Natural killer cell (primary cell): ENCODE measurements around the gene GPN2. TPM values are rescaled to one million over a fixed set of nuclear protein-coding genes. Genes with fewer than 3 reads are reported as not detected.

ENCODE experiments used
- ATAC-seq, 3 donors: fragments of 150-1000 bp in 2 of 3; fragments of 200-7000 bp in 1 of 3; cut with Tn5 transposase; 1 replicate in 1 of 3; 2 replicates in 2 of 3; pipeline ENCODE4 v1.10.0; 2021; ENCODE audit warnings: mild to moderate bottlenecking in 2 of 3, moderate library complexity in 2 of 3
- DNase-seq, 2 donors: peaks; one replicate each; pipeline versions ENCODE4 v3.0.0 to v3.0.0-alpha.2; 2013 to 2021; ENCODE audit warnings: mixed read lengths in 1 of 2
- H3K27ac ChIP-seq: one replicate; pipeline ENCODE4 v1.5.1; 2013; ENCODE audit warnings: mild to moderate bottlenecking, low read length
- H3K27me3 ChIP-seq: one replicate; pipeline ENCODE4 v1.6.1; 2013; ENCODE audit warnings: low read length; ENCODE audit not compliant: control insufficient read depth, insufficient read depth
- H3K36me3 ChIP-seq: one replicate; pipeline ENCODE4 v1.6.1; 2013; ENCODE audit warnings: low read length; ENCODE audit not compliant: control insufficient read depth, insufficient read depth
- H3K4me1 ChIP-seq: one replicate; pipeline ENCODE4 v1.6.1; 2013; ENCODE audit warnings: low read length; ENCODE audit not compliant: control insufficient read depth, insufficient read depth
- H3K4me3 ChIP-seq: one replicate; pipeline ENCODE4 v1.5.1; 2013; ENCODE audit warnings: low read length
- H3K9me3 ChIP-seq: one replicate; pipeline ENCODE4 v1.6.1; 2013; ENCODE audit warnings: low read length; ENCODE audit not compliant: control insufficient read depth, insufficient read depth
- H3K27ac Mint-ChIP-seq, 2 donors: one replicate each; pipeline ENCODE4 v1.8.0; 2022; ENCODE audit warnings: mild to moderate bottlenecking in 2 of 2, mixed read lengths in 2 of 2, moderate library complexity in 1 of 2
- H3K27me3 Mint-ChIP-seq, 2 donors: one replicate each; pipeline ENCODE4 v1.8.0; 2022; ENCODE audit warnings: low read depth in 2 of 2, mixed read lengths in 2 of 2
- H3K36me3 Mint-ChIP-seq: one replicate; pipeline ENCODE4 v1.8.0; 2022; ENCODE audit warnings: mixed read lengths
- H3K4me1 Mint-ChIP-seq, 2 donors: one replicate each; pipeline ENCODE4 v1.8.0; 2022; ENCODE audit warnings: mixed read lengths in 2 of 2
- H3K4me3 Mint-ChIP-seq: one replicate; pipeline ENCODE4 v1.8.0; 2022; ENCODE audit warnings: mild to moderate bottlenecking, moderate library complexity, mixed read lengths
- H3K9me3 Mint-ChIP-seq, 2 donors: one replicate each; pipeline ENCODE4 v1.8.0; 2022; ENCODE audit warnings: mixed read lengths in 2 of 2
- CTCF ChIP-seq: fragments of 200-600 bp; IDR thresholded peaks from one replicate; pipeline ENCODE4 v1.8.0; 2022; ENCODE audit warnings: antibody characterized with exemption
- WGBS: methylation state at CpG from one replicate; pipeline ENCODE4 v1.1.7; 2013; ENCODE audit warnings: missing lambda C conversion rate; ENCODE audit not compliant: insufficient coverage; 5-methylcytosine and 5-hydroxymethylcytosine counted together
- intact Hi-C: fragments of 100-400 bp; cut with micrococcal nuclease; formaldehyde crosslinking; loops from one replicate; pipeline ENCODE4 v1.14.2; 2022
- total RNA-seq, 4 donors: library from RNA; stranded (reverse); fragments of 120-200 nt in 1 of 4; gene quantifications; one replicate each; pipeline versions ENCODE4 v1.2.3 to v1.2.4, GENCODE V29; 2013 to 2022

Gene GPN2
- total RNA-seq, 3 donors from 2014 or later (not counting 1 experiment from before 2014, with no cell fraction given), result 32.4 to 42.6 (median 37.9) TPM

- no peak for TF ChIP-seq CTCF
- Histone ChIP-seq H3K4me3 (no peak overlapping the region), H3K4me1 (no peaks in the 10 kb centered on the region), H3K27ac (no peak overlapping the region), H3K27me3 (no peaks in the 10 kb centered on the region), H3K36me3 (no peaks in the 10 kb centered on the region), H3K9me3 (no peaks in the 10 kb centered on the region)
- no peak for DNase-seq
- H3K4me3 Mint-ChIP-seq, result no peak overlapping the region
- H3K36me3 Mint-ChIP-seq, result no peaks in the 10 kb centered on the region
- H3K27me3 Mint-ChIP-seq, result no peaks in the 10 kb centered on the region
- H3K27ac Mint-ChIP-seq, result no peak overlapping the region
- WGBS, result 74% methylated on average over 5 of the region's 5 CpGs
- peaks cover under 1% of the 10 kb centered on the region in 2 donors for H3K4me1 Mint-ChIP-seq
- intact Hi-C loops, result no loop called here
- H3K9me3 Mint-ChIP-seq, result no peaks in the 10 kb centered on the region
- ATAC-seq, result no peak
Observed at GRCh38 chr1:26915204-26915842, 25.2 kb upstream of the GPN2 start.

DNA sequence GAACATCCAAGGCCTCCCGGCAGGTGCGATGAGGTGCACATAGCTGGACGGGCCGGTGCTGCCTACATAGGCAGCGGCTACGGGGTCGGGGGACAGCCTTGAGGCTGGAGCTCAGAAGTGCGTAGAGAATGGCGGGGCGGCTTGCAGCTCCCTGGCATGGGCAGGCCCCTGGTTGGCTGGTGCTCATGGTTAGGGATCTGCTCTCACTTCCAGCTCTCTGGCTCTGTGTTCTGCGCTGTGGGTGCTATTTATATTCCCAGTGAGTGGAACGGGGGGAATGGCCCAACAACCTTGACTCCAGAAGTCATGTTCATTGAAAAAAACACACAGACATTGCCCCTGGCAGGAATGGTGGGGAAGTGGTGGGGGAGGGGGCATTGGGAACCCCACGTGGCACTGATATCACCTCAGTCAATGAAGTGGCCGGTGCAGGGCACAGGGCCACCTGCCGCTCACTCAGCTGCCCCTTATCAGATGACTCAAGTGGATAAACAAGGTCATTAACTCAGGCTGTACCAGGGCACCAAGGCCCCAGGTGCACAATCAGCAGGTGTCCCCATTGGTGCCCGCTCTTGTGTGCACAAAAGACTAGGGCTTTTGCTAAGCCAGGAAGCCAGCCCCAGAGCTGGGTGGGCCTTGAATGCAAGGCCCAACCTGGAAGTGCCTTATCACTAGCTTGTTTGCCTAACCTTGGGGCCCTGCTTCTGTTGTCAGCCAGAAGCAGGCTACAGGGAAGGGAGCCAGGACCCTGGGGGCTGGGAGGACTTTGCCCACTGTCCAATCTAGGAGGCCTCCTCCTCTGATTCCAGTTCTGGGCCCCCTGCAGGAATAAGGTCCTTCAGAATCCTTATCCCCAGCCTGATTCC lies 23.9 kb upstream of the GPN2 start, which contains the start of gene NR0B2:
Gene NR0B2, minus strand, starts transcription at position 222 of the 866 bp plus-strand sequence. Its CDS starts 35 bp downstream, at position 187.
- WGBS, result 92% methylated on average over 16 of the region's 16 CpGs
- DNase-seq (no peak), ATAC-seq (no peak)
- H3K4me1 Mint-ChIP-seq, result no peaks in the 10 kb centered on the region
- no peaks in the 10 kb centered on the region for H3K36me3 Mint-ChIP-seq
- no peaks in the 10 kb centered on the region for H3K27me3 ChIP-seq
- no peak within 1 kb of the TSS for H3K27ac Mint-ChIP-seq
- H3K9me3 Mint-ChIP-seq, result no peaks in the 10 kb centered on the region
- H3K4me3 Mint-ChIP-seq, result no peak within 1 kb of the TSS
- H3K27me3 Mint-ChIP-seq, result no peaks in the 10 kb centered on the region
- H3K4me1 ChIP-seq, result no peaks in the 10 kb centered on the region
- TF ChIP-seq CTCF, result no peak
- no peak within 1 kb of the TSS for H3K27ac ChIP-seq
- H3K9me3 ChIP-seq, result no peaks in the 10 kb centered on the region
- H3K36me3 ChIP-seq, result no peaks in the 10 kb centered on the region
- H3K4me3 ChIP-seq, result no peak within 1 kb of the TSS
- intact Hi-C loops, result no loop called here

DNA sequence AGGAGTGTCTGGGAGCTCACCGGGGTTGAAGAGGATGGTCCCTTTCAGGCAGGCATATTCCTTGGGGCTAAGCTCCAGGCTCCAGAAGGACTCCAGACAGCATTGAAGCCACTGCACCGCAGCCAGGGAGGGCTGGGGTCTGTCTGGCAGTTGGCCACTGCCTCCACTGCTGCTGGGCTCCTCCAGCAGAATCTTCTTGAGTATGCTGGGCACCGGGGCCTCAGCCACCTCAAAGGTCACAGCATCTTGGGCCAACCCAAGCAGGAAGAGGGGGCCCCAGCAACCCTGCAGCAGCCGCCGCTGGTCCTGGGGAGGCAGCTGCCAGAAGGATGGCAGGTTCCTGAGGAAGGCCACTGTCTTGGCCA lies 23.3 kb upstream of the GPN2 start:
- H3K36me3 ChIP-seq, result no peaks in the 10 kb centered on the region
- no peak for TF ChIP-seq CTCF
- no peaks in the 10 kb centered on the region for H3K27me3 Mint-ChIP-seq
- no peak for ATAC-seq
- no peaks in the 10 kb centered on the region for H3K9me3 Mint-ChIP-seq
- H3K4me3 ChIP-seq, result no peak overlapping the region
- WGBS, result 79% methylated on average over 5 of the region's 5 CpGs
- H3K27ac ChIP-seq, result no peak overlapping the region
- no peaks in the 10 kb centered on the region for H3K9me3 ChIP-seq
- H3K4me1 Mint-ChIP-seq, result no peaks in the 10 kb centered on the region
- H3K27me3 ChIP-seq, result no peaks in the 10 kb centered on the region
- no peak overlapping the region for H3K27ac Mint-ChIP-seq
- H3K4me1 ChIP-seq, result no peaks in the 10 kb centered on the region
- no peak for DNase-seq
- no peaks in the 10 kb centered on the region for H3K36me3 Mint-ChIP-seq
- no peak overlapping the region for H3K4me3 Mint-ChIP-seq
- intact Hi-C loops, result no loop called here
